ENCODE data around the gene TMEM63B. TPM values are rescaled to one million over a fixed set of nuclear protein-coding genes. Genes with fewer than 3 reads are reported as not detected.
A peak's percentile ranks its signal among the peaks of the same experiment; 100 is the strongest.

The TMEM63B gene
- total and polyA plus RNA-seq, 9 of the 15 experiments (the other 6 are each of a cell fraction or from before 2014, with no cell fraction given) = 0.14 to 39.4 (median 14.4) TPM

DNA sequence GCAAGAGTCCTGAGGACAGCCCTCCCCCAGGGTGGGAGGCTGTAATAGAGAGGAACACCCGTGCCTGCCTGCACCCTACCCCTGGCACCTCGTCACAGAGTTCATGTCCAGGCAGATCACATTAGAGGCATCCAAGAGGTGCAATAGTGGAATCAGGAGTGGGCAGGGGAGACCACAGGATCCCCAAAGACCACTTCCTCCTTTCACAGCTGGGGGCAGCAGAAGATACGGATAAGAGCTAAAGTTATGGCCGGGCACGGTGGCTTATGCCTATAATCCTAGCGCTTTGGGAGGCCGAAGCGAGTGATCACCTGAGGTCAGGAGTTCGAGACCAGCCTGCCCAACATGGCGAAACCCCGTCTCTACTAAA is 29.8 kb downstream of the TMEM63B start (continued):
- TF ChIP-seq SPI1 (IDR thresholded peaks at IDR 0.05; ENCODE audit: borderline replicate concordance, low read depth, low read length) (peak; percentile 85), ZBTB49 (CRISPR knock-in tag; IDR thresholded peaks at IDR 0.05; ENCODE audit: borderline replicate concordance) (no peak), MAZ (CRISPR knock-in tag; conservative IDR thresholded peaks at IDR 0.05 in 1 of 2, IDR thresholded peaks at IDR 0.05 in 1 of 2) (no peak), ZNF134 (CRISPR knock-in tag; conservative IDR thresholded peaks at IDR 0.05) (no peak), MED1 (CRISPR knock-in tag; IDR thresholded peaks at IDR 0.05; ENCODE audit: borderline replicate concordance) (no peak)
- TF ChIP-seq, protein P1, sequence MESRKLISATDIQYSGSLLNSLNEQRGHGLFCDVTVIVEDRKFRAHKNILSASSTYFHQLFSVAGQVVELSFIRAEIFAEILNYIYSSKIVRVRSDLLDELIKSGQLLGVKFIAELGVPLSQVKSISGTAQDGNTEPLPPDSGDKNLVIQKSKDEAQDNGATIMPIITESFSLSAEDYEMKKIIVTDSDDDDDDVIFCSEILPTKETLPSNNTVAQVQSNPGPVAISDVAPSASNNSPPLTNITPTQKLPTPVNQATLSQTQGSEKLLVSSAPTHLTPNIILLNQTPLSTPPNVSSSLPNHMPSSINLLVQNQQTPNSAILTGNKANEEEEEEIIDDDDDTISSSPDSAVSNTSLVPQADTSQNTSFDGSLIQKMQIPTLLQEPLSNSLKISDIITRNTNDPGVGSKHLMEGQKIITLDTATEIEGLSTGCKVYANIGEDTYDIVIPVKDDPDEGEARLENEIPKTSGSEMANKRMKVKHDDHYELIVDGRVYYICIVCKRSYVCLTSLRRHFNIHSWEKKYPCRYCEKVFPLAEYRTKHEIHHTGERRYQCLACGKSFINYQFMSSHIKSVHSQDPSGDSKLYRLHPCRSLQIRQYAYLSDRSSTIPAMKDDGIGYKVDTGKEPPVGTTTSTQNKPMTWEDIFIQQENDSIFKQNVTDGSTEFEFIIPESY (CRISPR knock-in tag; IDR thresholded peaks at IDR 0.05) = peak; percentile 79; the same call in 1 of the 2 replicates
